Activated naive CD8-positive, alpha-beta T cell treated with anti-CD3 and anti-CD28 coated beads, Interleukin-2, amount 50 U/mL, for 24 hours (primary cell): ENCODE results near the gene CACNA1G.
A peak's percentile ranks its signal among the peaks of the same experiment; 100 is the strongest.

Experiments used
- ATAC-seq: fragments of 150-1000 bp; cut with Tn5 transposase; one replicate; pipeline ENCODE4 v1.10.0; 2021
- DNase-seq: peaks from one replicate; pipeline ENCODE4 v3.0.0; 2021
- H3K27ac Mint-ChIP-seq: one replicate; pipeline ENCODE4 v1.8.0; 2021; ENCODE audit warnings: mild to moderate bottlenecking, mixed read lengths
- H3K27me3 Mint-ChIP-seq: one replicate; pipeline ENCODE4 v1.8.0; 2021; ENCODE audit warnings: mixed read lengths
- H3K36me3 Mint-ChIP-seq: one replicate; pipeline ENCODE4 v1.8.0; 2021; ENCODE audit warnings: low read depth, mixed read lengths
- H3K4me1 Mint-ChIP-seq: one replicate; pipeline ENCODE4 v1.8.0; 2021; ENCODE audit warnings: mixed read lengths
- H3K4me3 Mint-ChIP-seq: one replicate; pipeline ENCODE4 v1.8.0; 2021; ENCODE audit warnings: mild to moderate bottlenecking, moderate library complexity, mixed read lengths
- H3K9me3 Mint-ChIP-seq: one replicate; pipeline ENCODE4 v1.8.0; 2021; ENCODE audit warnings: mixed read lengths

Gene CACNA1G

GRCh38 chr17:50626037-50626574, 65.6 kb downstream of the CACNA1G start:
- DNase-seq, result peak; percentile 74
- Mint-ChIP-seq H3K9me3 (no peaks in the 10 kb centered on the region), H3K27ac (no peak overlapping the region), H3K27me3 (peaks cover 25% of the 10 kb centered on the region), H3K36me3 (no peaks in the 10 kb centered on the region), H3K4me1 (no peaks in the 10 kb centered on the region), H3K4me3 (no peak overlapping the region)
- ATAC-seq, result peak; percentile 82

- Mint-ChIP-seq H3K4me1 (no peaks in the 10 kb centered on the region), H3K27ac (no peak overlapping the region), H3K4me3 (no peak overlapping the region), H3K9me3 (no peaks in the 10 kb centered on the region), H3K36me3 (no peaks in the 10 kb centered on the region), H3K27me3 (peaks cover 34% of the 10 kb centered on the region)
- DNase-seq (no peak), ATAC-seq (no peak)
Measured at GRCh38 chr17:50627036-50627781, 66.7 kb downstream of the CACNA1G start.

DNA sequence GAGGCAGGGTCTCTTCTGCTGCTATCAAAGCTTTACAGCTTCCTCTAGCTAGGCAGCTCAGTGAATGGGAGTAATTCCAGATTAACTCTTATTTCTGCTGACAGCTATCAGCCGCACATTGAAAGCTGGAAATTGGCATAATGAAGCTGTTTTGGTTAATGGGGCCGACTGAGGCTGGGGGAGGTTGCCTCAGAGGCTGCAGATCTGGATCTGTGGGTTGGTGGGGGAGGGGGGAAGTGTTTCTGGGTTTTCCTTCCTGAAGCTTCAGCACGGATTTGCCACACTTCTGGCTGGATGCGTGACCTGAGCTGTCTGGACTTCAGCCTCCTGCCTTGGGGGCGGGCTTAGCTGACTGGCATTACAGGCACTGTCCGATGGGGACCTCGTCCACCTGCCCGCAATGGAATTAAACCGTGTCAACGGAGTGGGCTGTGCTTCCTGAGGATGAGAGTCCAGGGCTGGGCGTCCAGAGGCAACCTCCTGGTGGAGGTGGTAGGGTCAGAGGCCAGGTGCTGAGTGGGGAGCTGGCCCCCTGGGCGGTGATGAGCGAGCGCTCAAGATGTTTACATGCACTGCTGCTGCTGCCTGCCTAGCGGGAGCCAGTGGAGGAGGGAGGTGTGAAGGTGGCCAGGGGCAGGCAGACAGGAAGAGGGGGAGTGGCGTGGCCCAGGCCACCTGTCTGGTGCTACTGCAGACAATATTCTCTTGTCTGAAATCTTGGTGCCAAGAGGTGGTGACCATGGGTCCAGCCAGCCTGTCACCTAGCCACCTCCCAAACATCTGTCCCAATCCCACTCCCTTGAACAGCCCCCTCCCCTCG, 67.5 kb downstream of the CACNA1G start:
- no peak for ATAC-seq
- H3K27ac Mint-ChIP-seq, result no peak overlapping the region

GRCh38 chr17:50629902-50630301, 69.4 kb downstream of the CACNA1G start:
- no peaks in the 10 kb centered on the region for H3K4me1 Mint-ChIP-seq
- H3K36me3 Mint-ChIP-seq, result no peaks in the 10 kb centered on the region
- H3K27me3 Mint-ChIP-seq, result peaks cover 50% of the 10 kb centered on the region
- no peak for ATAC-seq
- H3K9me3 Mint-ChIP-seq, result no peaks in the 10 kb centered on the region
- H3K4me3 Mint-ChIP-seq, result no peak overlapping the region
- no peak for DNase-seq
- H3K27ac Mint-ChIP-seq, result no peak overlapping the region

More for the DNA sequence above, 67.5 kb downstream of the CACNA1G start:
- no peak overlapping the region for H3K4me3 Mint-ChIP-seq
- no peaks in the 10 kb centered on the region for H3K9me3 Mint-ChIP-seq
- peaks cover 38% of the 10 kb centered on the region for H3K27me3 Mint-ChIP-seq
- no peaks in the 10 kb centered on the region for H3K4me1 Mint-ChIP-seq
- DNase-seq, result no peak
- H3K36me3 Mint-ChIP-seq, result no peaks in the 10 kb centered on the region

GRCh38 chr17:50630524-50631194, 70.1 kb downstream of the CACNA1G start:
- Mint-ChIP-seq H3K27me3 (peaks cover 54% of the 10 kb centered on the region), H3K9me3 (no peaks in the 10 kb centered on the region), H3K4me1 (no peaks in the 10 kb centered on the region), H3K4me3 (no peak overlapping the region), H3K36me3 (no peaks in the 10 kb centered on the region), H3K27ac (no peak overlapping the region)
- peak; percentile 73 for DNase-seq
- peak; percentile 50 for ATAC-seq

- ATAC-seq (no peak), DNase-seq (no peak)
- H3K4me3 Mint-ChIP-seq, result no peak overlapping the region
- H3K4me1 Mint-ChIP-seq, result no peaks in the 10 kb centered on the region
- H3K27me3 Mint-ChIP-seq, result peaks cover 60% of the 10 kb centered on the region
- no peak overlapping the region for H3K27ac Mint-ChIP-seq
- no peaks in the 10 kb centered on the region for H3K36me3 Mint-ChIP-seq
- no peaks in the 10 kb centered on the region for H3K9me3 Mint-ChIP-seq
Measured at GRCh38 chr17:50631195-50631907, 70.8 kb downstream of the CACNA1G start.

DNA sequence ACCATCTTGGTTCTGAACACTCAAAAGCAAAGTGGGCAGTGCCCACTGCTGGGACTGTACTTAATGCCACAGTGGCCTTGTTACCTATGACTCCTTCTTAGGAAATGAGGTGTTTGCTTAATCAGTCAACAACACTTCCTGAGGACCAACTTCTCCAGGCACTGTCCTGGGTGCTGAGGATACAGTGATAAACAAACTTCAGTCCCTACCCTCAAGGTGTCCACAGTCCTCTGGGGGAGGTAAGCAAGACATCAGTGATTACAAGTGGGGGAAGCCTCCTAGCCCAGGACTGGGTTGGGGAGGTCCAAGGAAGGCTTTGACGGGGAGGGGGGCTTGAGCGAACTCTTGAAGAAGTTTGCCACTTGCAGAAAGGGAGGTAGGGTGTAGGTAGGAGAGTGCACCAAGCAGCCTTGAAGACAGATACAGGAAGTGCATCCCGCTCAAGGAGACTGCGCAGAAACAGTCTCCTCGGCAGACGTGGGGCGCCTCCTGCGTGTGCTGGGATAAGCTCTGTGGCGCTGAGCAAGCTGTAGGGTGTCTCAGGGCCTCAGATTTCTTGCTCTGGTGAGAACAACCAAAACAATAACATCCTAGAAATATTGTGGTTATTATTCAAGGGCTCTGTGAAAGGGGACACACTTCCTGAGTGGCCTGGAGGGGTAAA, 71.5 kb downstream of the CACNA1G start:
- DNase-seq (no peak), ATAC-seq (no peak)
- H3K4me1 Mint-ChIP-seq, result no peaks in the 10 kb centered on the region
- H3K27ac Mint-ChIP-seq, result no peak overlapping the region
- H3K9me3 Mint-ChIP-seq, result no peaks in the 10 kb centered on the region
- H3K27me3 Mint-ChIP-seq, result peaks cover 64% of the 10 kb centered on the region
- no peaks in the 10 kb centered on the region for H3K36me3 Mint-ChIP-seq
- H3K4me3 Mint-ChIP-seq, result no peak overlapping the region

GRCh38 chr17:50632637-50633036, 72.1 kb downstream of the CACNA1G start:
- H3K9me3 Mint-ChIP-seq, result no peaks in the 10 kb centered on the region
- no peak overlapping the region for H3K4me3 Mint-ChIP-seq
- H3K4me1 Mint-ChIP-seq, result no peaks in the 10 kb centered on the region
- ATAC-seq (no peak), DNase-seq (no peak)
- no peaks in the 10 kb centered on the region for H3K36me3 Mint-ChIP-seq
- peaks cover 64% of the 10 kb centered on the region for H3K27me3 Mint-ChIP-seq
- no peak overlapping the region for H3K27ac Mint-ChIP-seq

GRCh38 chr17:50633683-50634082, 73.2 kb downstream of the CACNA1G start:
- peaks cover 68% of the 10 kb centered on the region for H3K27me3 Mint-ChIP-seq
- H3K4me1 Mint-ChIP-seq, result no peaks in the 10 kb centered on the region
- H3K4me3 Mint-ChIP-seq, result no peak overlapping the region
- H3K36me3 Mint-ChIP-seq, result no peaks in the 10 kb centered on the region
- ATAC-seq (no peak), DNase-seq (no peak)
- H3K9me3 Mint-ChIP-seq, result no peaks in the 10 kb centered on the region
- H3K27ac Mint-ChIP-seq, result no peak overlapping the region

GRCh38 chr17:50634224-50634914, 73.9 kb downstream of the CACNA1G start, which contains the start of gene ABCC3:
Gene ABCC3 (plus strand): TSS chr17:50634881. CDS start chr17:50634937, 56 bp downstream.
- H3K4me3 Mint-ChIP-seq, result no peak within 1 kb of the TSS

GRCh38 chr17:50634915-50635731, 74.6 kb downstream of the CACNA1G start:
- no peaks in the 10 kb centered on the region for H3K9me3 Mint-ChIP-seq
- peaks cover 62% of the 10 kb centered on the region for H3K27me3 Mint-ChIP-seq
- no peak overlapping the region for H3K4me3 Mint-ChIP-seq
- no peaks in the 10 kb centered on the region for H3K4me1 Mint-ChIP-seq
- no peak for ATAC-seq
- H3K36me3 Mint-ChIP-seq, result no peaks in the 10 kb centered on the region
- H3K27ac Mint-ChIP-seq, result no peak overlapping the region
- DNase-seq, result no peak

More at GRCh38 chr17:50634224-50634914, 73.9 kb downstream of the CACNA1G start, which contains the start of gene ABCC3:
- H3K27ac Mint-ChIP-seq, result no peak within 1 kb of the TSS
- no peaks in the 10 kb centered on the region for H3K4me1 Mint-ChIP-seq
- ATAC-seq (no peak), DNase-seq (no peak)
- no peaks in the 10 kb centered on the region for H3K36me3 Mint-ChIP-seq
- H3K27me3 Mint-ChIP-seq, result peaks cover 63% of the 10 kb centered on the region
- H3K9me3 Mint-ChIP-seq, result no peaks in the 10 kb centered on the region

DNA sequence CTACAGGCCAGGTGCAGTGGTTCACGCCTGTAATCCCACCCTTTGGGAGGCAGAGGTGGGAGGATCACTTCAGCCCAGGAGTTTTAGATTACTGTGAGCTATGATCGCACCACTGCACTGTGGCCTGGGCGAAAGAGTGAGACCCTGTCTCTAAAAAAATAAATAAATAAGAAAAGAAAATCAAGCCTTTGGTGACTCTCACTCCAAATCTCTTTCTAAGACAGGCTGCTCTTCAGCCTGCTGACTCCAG, 75.1 kb downstream of the CACNA1G start:
- H3K36me3 Mint-ChIP-seq, result no peaks in the 10 kb centered on the region
- no peak overlapping the region for H3K4me3 Mint-ChIP-seq
- no peaks in the 10 kb centered on the region for H3K9me3 Mint-ChIP-seq
- DNase-seq (no peak), ATAC-seq (no peak)
- H3K4me1 Mint-ChIP-seq, result no peaks in the 10 kb centered on the region
- no peak overlapping the region for H3K27ac Mint-ChIP-seq
- H3K27me3 Mint-ChIP-seq, result peaks cover 59% of the 10 kb centered on the region
